H1 (cell line): ENCODE measurements around the gene GALNT13. TPM values are rescaled to one million over a fixed set of nuclear protein-coding genes. Genes with fewer than 3 reads are reported as not detected.

Source experiments
- CTCF ChIA-PET: fragments of 300-600 bp; sonication (Branson Sonifier 250); formaldehyde crosslinking; loops from one replicate; lab custom pipeline; 2021; ENCODE audit not compliant: partially characterized antibody; lab: Charles Lee
- POLR2A ChIA-PET: fragments of 300-600 bp; sonication (Branson Sonifier 250); formaldehyde crosslinking; loops from one replicate; lab custom pipeline; 2021; ENCODE audit warnings: inconsistent platforms; ENCODE audit not compliant: partially characterized antibody; lab: Charles Lee
- DNase-seq, 2 experiments: peaks; one replicate each; pipeline versions ENCODE4 v3.0.0 to v3.0.0-alpha.2; 2010 to 2022; ENCODE audit warnings: low spot score in 2 of 2, low read depth in 1 of 2, mixed read lengths in 1 of 2
- FAIRE-seq: peaks from 2 replicates; lab custom pipeline; 2011; peaks lifted over from hg19 to GRCh38; lab: Jason Lieb, UNC
- H2AFZ ChIP-seq: 2 replicates; pipeline ENCODE4 v1.8.1; 2012; ENCODE audit warnings: low read length, inconsistent platforms
- H2AK5ac ChIP-seq: 2 replicates; pipeline ENCODE4 v1.6.1; 2013; ENCODE audit warnings: low read depth, low read length
- H2BK120ac ChIP-seq: replicated peaks from 2 replicates; pipeline ENCODE3; 2013; ENCODE audit warnings: low read depth, low read length, inconsistent platforms
- H2BK12ac ChIP-seq: 2 replicates; pipeline ENCODE4 v1.6.1; 2013; ENCODE audit warnings: low read depth, low read length
- H2BK15ac ChIP-seq: 2 replicates; pipeline ENCODE4 v1.6.1; 2013; ENCODE audit warnings: low read length
- H2BK20ac ChIP-seq: 2 replicates; pipeline ENCODE4 v1.6.1; 2013; ENCODE audit warnings: low read length
- H2BK5ac ChIP-seq: 2 replicates; pipeline ENCODE4 v1.6.1; 2013; ENCODE audit warnings: low read depth, low read length
- H3K14ac ChIP-seq: 2 replicates; pipeline ENCODE4 v1.6.1; 2013; ENCODE audit warnings: inconsistent platforms; ENCODE audit not compliant: insufficient read length
- H3K18ac ChIP-seq: 2 replicates; pipeline ENCODE4 v1.6.1; 2013; ENCODE audit warnings: low read length; ENCODE audit errors: extremely low read depth
- H3K23ac ChIP-seq: 2 replicates; pipeline ENCODE4 v1.6.1; 2013; ENCODE audit warnings: inconsistent platforms; ENCODE audit not compliant: insufficient read length
- H3K23me2 ChIP-seq: 2 replicates; pipeline ENCODE4 v1.6.1; 2013; ENCODE audit warnings: low read depth, low read length
- H3K27ac ChIP-seq: 2 replicates; pipeline ENCODE4 v1.6.1; 2011; ENCODE audit warnings: low read depth, low read length, inconsistent platforms
- H3K27me3 ChIP-seq, 4 experiments: replicated peaks in 1 of 4; 1 replicate in 1 of 4; 2 replicates in 3 of 4; pipeline versions ENCODE4 v1.6.1 to v1.8.1; 2011 to 2013; ENCODE audit warnings: low read length in 3 of 4, mild to moderate bottlenecking in 3 of 4, inconsistent platforms in 2 of 4, mixed read lengths in 2 of 4, moderate library complexity in 1 of 4; ENCODE audit not compliant: control insufficient read depth in 3 of 4, insufficient read depth in 3 of 4; ENCODE audit errors: extremely low read depth in 1 of 4
- H3K36me3 ChIP-seq, 4 experiments: 2 replicates each; pipeline versions ENCODE4 v1.6.1 to v1.8.1; 2011 to 2013; ENCODE audit warnings: mild to moderate bottlenecking in 4 of 4, low read length in 3 of 4, moderate library complexity in 2 of 4, control low read depth in 1 of 4, inconsistent platforms in 1 of 4; ENCODE audit not compliant: insufficient read depth in 4 of 4, control insufficient read depth in 2 of 4
- H3K4ac ChIP-seq: replicated peaks from 2 replicates; pipeline ENCODE3; 2013; ENCODE audit warnings: low read length, low read depth, mixed read lengths, inconsistent platforms; ENCODE audit not compliant: insufficient read length
- H3K4me1 ChIP-seq, 4 experiments: replicated peaks in 1 of 4; 1 replicate in 1 of 4; 2 replicates in 3 of 4; pipeline versions ENCODE4 v1.6.1 to v1.8.1; 2011 to 2013; ENCODE audit warnings: low read length in 3 of 4, inconsistent platforms in 2 of 4, mixed read lengths in 1 of 4; ENCODE audit not compliant: insufficient read depth in 4 of 4, control insufficient read depth in 3 of 4
- H3K4me2 ChIP-seq, 2 experiments: 2 replicates each; pipeline versions ENCODE4 v1.6.1 to v1.8.1; 2011 to 2013; ENCODE audit warnings: low read depth in 2 of 2, low read length in 2 of 2, control low read depth in 1 of 2, inconsistent platforms in 1 of 2, mild to moderate bottlenecking in 1 of 2; ENCODE audit not compliant: insufficient read depth in 1 of 2
- H3K4me3 ChIP-seq, 4 experiments: fragments of 200-600, 300-600 bp in 1 of 4; sonication (generic), shearing (Covaris generic), sonication (Bioruptor Twin) in 1 of 4; 2 replicates each; pipeline versions ENCODE4 v1.5.1 to v1.8.1; 2011 to 2016; ENCODE audit warnings: low read length in 4 of 4, low read depth in 3 of 4, control low read depth in 2 of 4, inconsistent platforms in 2 of 4, mild to moderate bottlenecking in 2 of 4, mixed read lengths in 1 of 4, moderate library complexity in 1 of 4; ENCODE audit not compliant: insufficient read depth in 2 of 4; ENCODE audit errors: extremely low read depth in 1 of 4
- H3K56ac ChIP-seq: replicated peaks from 2 replicates; pipeline ENCODE3; 2013; ENCODE audit warnings: low read depth, mild to moderate bottlenecking, mixed read lengths, low read length, inconsistent platforms; ENCODE audit not compliant: insufficient read length
- H3K79me1 ChIP-seq: 2 replicates; pipeline ENCODE4 v1.6.1; 2013; ENCODE audit warnings: low read depth, low read length, control low read depth
- H3K79me2 ChIP-seq, 2 experiments: 2 replicates each; pipeline versions ENCODE4 v1.6.1 to v1.8.1; 2012 to 2013; ENCODE audit warnings: low read length in 2 of 2, mild to moderate bottlenecking in 2 of 2, inconsistent platforms in 1 of 2; ENCODE audit not compliant: insufficient read depth in 2 of 2, control insufficient read depth in 1 of 2
- H3K9ac ChIP-seq, 4 experiments: replicated peaks in 1 of 4; 1 replicate in 1 of 4; 2 replicates in 3 of 4; pipeline versions ENCODE4 v1.6.1 to v1.8.1; 2011 to 2013; ENCODE audit warnings: low read depth in 3 of 4, low read length in 3 of 4, control low read depth in 2 of 4, mild to moderate bottlenecking in 2 of 4, moderate library complexity in 2 of 4, inconsistent platforms in 1 of 4; ENCODE audit errors: extremely low read depth in 1 of 4
- H3K9me3 ChIP-seq, 2 experiments: 2 replicates each; pipeline versions ENCODE4 v1.6.1 to v1.8.1; 2012 to 2013; ENCODE audit warnings: mild to moderate bottlenecking in 2 of 2, moderate library complexity in 2 of 2, control low read depth in 1 of 2, inconsistent platforms in 1 of 2, low read depth in 1 of 2, low read length in 1 of 2, mixed read lengths in 1 of 2; ENCODE audit not compliant: insufficient read depth in 2 of 2
- H4K20me1 ChIP-seq, 2 experiments: replicated peaks in 1 of 2; 2 replicates each; pipeline versions ENCODE3 to v1.8.1; 2011 to 2013; ENCODE audit warnings: inconsistent platforms in 2 of 2, low read length in 2 of 2, mild to moderate bottlenecking in 1 of 2; ENCODE audit not compliant: insufficient read depth in 2 of 2, control insufficient read depth in 1 of 2
- H4K5ac ChIP-seq: 2 replicates; pipeline ENCODE4 v1.6.1; 2013; ENCODE audit warnings: low read length, low read depth, mixed read lengths, inconsistent platforms; ENCODE audit not compliant: insufficient read length
- H4K8ac ChIP-seq: 2 replicates; pipeline ENCODE4 v1.8.0; 2013; ENCODE audit warnings: mild to moderate bottlenecking, moderate library complexity, low read length, inconsistent platforms; ENCODE audit not compliant: insufficient read depth; ENCODE audit errors: extremely low read depth
- H4K91ac ChIP-seq: replicated peaks from 2 replicates; pipeline ENCODE3; 2013; ENCODE audit warnings: low read length, mixed read lengths, inconsistent platforms; ENCODE audit not compliant: insufficient read length
- ASH2L ChIP-seq: fragments of 200-600, 300-600 bp; sonication (generic); IDR thresholded peaks from one replicate; pipeline ENCODE4 v1.7.1; 2017; ENCODE audit warnings: low read length
- JUN ChIP-seq: IDR thresholded peaks from 2 replicates; pipeline ENCODE4 v1.6.1; 2011; ENCODE audit warnings: low read depth, mild to moderate bottlenecking, improper control_type of control experiment, low read length
- ZNF274 ChIP-seq: IDR thresholded peaks from 2 replicates; pipeline ENCODE4 v1.7.0; 2012; ENCODE audit warnings: low read length, borderline replicate concordance; ENCODE audit errors: extremely low read depth
- WGBS, 2 experiments: shearing (Covaris generic) in 1 of 2; methylation state at CpG; one replicate each; pipeline versions ENCODE4 v1.1.6 to v1.1.7; 2013 to 2015; ENCODE audit warnings: low lambda C conversion rate in 2 of 2, mixed read lengths in 2 of 2, inconsistent platforms in 1 of 2, low coverage in 1 of 2, missing lambda C conversion rate in 1 of 2; ENCODE audit not compliant: insufficient replicate concordance in 2 of 2, insufficient coverage in 1 of 2, insufficient read length in 1 of 2; ENCODE audit errors: extremely low coverage in 1 of 2, missing lambda C conversion rate in 1 of 2; 5-methylcytosine and 5-hydroxymethylcytosine counted together
- polyA plus RNA-seq, 7 experiments: library from polyadenylated mRNA; depleted of rRNA in 3 of 7; stranded (reverse) in 5 of 7; unstranded in 2 of 7; fragments of >200 nt in 5 of 7; fragments of 200-250 nt in 2 of 7; gene quantifications; 1 replicate in 5 of 7; 2 replicates in 1 of 7; 4 replicates in 1 of 7; pipeline versions ENCODE4 v1.2.1 to v1.2.3, GENCODE V29; 2011 to 2013; ENCODE audit warnings: missing spikeins in 2 of 7, mixed read lengths in 2 of 7
- total RNA-seq: library from RNA; stranded (reverse); fragmentation: NEBNext Ultra II Directional; extraction: Animal tissue kit (Norgen Biotek cat#: 25700); gene quantifications from 2 replicates; pipeline ENCODE4 v1.2.1, GENCODE V29; 2021

GALNT13 gene
- total and polyA plus RNA-seq, 2 of the 8 experiments (the other 6 are each of a cell fraction or from before 2014, with no cell fraction given) = 3.2 to 9.6 TPM

GRCh38 chr2:153890576-153890975 lies 18.9 kb downstream of the GALNT13 start:
- WGBS, 2 experiments = 38% methylated on average over 1 of the region's 1 CpG; no CpG with 5 or more reads in 1 of the 2 experiments
- H3K18ac ChIP-seq = no peak overlapping the region
- no peak overlapping the region for H2AFZ ChIP-seq
- H3K79me2 ChIP-seq = 0 out of 4 replicates have a peak, but pooled peaks cover 0 to 3% of the 10 kb centered on the region in 2 experiments
- POLR2A ChIA-PET = interaction anchor here (1.7 kb wide), 1 partner anchor 19 kb away, joined by 11 read pairs; the partner anchor contains the start of gene GALNT13
- DNase-seq = peak in 1 of 2 experiments; percentile 48
- peaks cover 0 to 8% (median 3%) of the 10 kb centered on the region in 4 experiments; a peak in 3 of 7 replicates for H3K4me1 ChIP-seq
- H3K9ac ChIP-seq = no peak overlapping the region
- H3K4ac ChIP-seq = no peak overlapping the region
- H4K8ac ChIP-seq = no peak overlapping the region
- no peak overlapping the region for H3K23ac ChIP-seq
- no peak overlapping the region for H3K4me3 ChIP-seq
- no peak overlapping the region for H2BK20ac ChIP-seq
- H3K27me3 ChIP-seq = peaks cover 0 to 1% (median 0%) of the 10 kb centered on the region in 4 experiments; a peak in 1 of 7 replicates
- H2BK5ac ChIP-seq = no peak overlapping the region
- H3K79me1 ChIP-seq = no peaks in the 10 kb centered on the region
- no peak overlapping the region for H2BK12ac ChIP-seq
- H3K14ac ChIP-seq = no peak overlapping the region
- H4K5ac ChIP-seq = no peak overlapping the region
- no peak overlapping the region for H2BK120ac ChIP-seq
- no peaks in the 10 kb centered on the region for H3K9me3 ChIP-seq
- no peak overlapping the region for H2AK5ac ChIP-seq
- peak overlapping the region in 1 of 2 experiments; percentile 3; a peak in 1 of 4 replicates for H3K4me2 ChIP-seq
- H3K36me3 ChIP-seq = no peaks in the 10 kb centered on the region
- FAIRE-seq = peak; percentile 96
- H2BK15ac ChIP-seq = no peak overlapping the region
- CTCF ChIA-PET = interaction anchor here (1.1 to 1.3 kb wide), 3 partner anchors 17 to 484 kb away, joined by 3 read pairs; no protein-coding TSS in a partner anchor
- H3K56ac ChIP-seq = no peak overlapping the region
- H4K91ac ChIP-seq = no peak overlapping the region
- H3K27ac ChIP-seq = no peak overlapping the region
- H3K23me2 ChIP-seq = no peaks in the 10 kb centered on the region
- H4K20me1 ChIP-seq = no peaks in the 10 kb centered on the region
- TF ChIP-seq JUN (no peak), ASH2L (no peak), ZNF274 (no peak)
